ENCODE measurements around the gene CSGALNACT2. TPM values are rescaled to one million over a fixed set of nuclear protein-coding genes. Genes with fewer than 3 reads are reported as not detected.

CSGALNACT2 gene
- total RNA-seq, 1 experiment from 2014 or later = 8.9 TPM

GRCh38 chr10:43153901-43154300 is 15.7 kb downstream of the CSGALNACT2 start:
- H3K4me1 Mint-ChIP-seq = peaks cover 11 to 14% of the 10 kb centered on the region in 2 experiments
- H2BK5ac ChIP-seq (ENCODE audit: insufficient read length, low read length) = no peak overlapping the region
- H4K91ac ChIP-seq (ENCODE audit: insufficient read length, low read depth, low read length) = no peak overlapping the region
- DNase-seq = no peak
- no peak overlapping the region for H3K23ac ChIP-seq (ENCODE audit: insufficient read length, low read depth, low read length)
- no peak overlapping the region for H4K8ac ChIP-seq (replicated peaks; ENCODE audit: insufficient read length, low read depth, low read length)
- no peaks in the 10 kb centered on the region for H3K27me3 Mint-ChIP-seq (ENCODE audit: low read depth)
- WGBS (ENCODE audit: extremely low coverage, insufficient read length, low lambda C conversion rate) = no CpG with 5 or more reads among the region's 2 CpGs
- peaks cover 3% of the 10 kb centered on the region for H3K79me1 ChIP-seq (ENCODE audit: insufficient read depth, low read depth, low read length, poor library complexity, severe bottlenecking)
- no peak overlapping the region for H3K9ac ChIP-seq (ENCODE audit: extremely low read depth, insufficient read length, low read length)
- H2BK15ac ChIP-seq (ENCODE audit: low read depth, low read length) = no peak overlapping the region
- H3K36me3 Mint-ChIP-seq (ENCODE audit: insufficient read depth in 1 of 3, low read depth in 3 of 3) = peaks cover 0 to under 1% (median 0%) of the 10 kb centered on the region in 3 experiments; a peak in 2 of 7 replicates
- H3K4me3 Mint-ChIP-seq = no peak overlapping the region
- H3K9me3 ChIP-seq (ENCODE audit: control insufficient read depth, low read depth, low read length) = no peaks in the 10 kb centered on the region
- no peak overlapping the region for H3K18ac ChIP-seq (ENCODE audit: insufficient read length, low read depth, low read length)
- H4K5ac ChIP-seq (ENCODE audit: insufficient read length, low read depth, low read length) = no peak overlapping the region
- no peak overlapping the region for H3K14ac ChIP-seq (ENCODE audit: insufficient read depth, low read length)
- no peak overlapping the region for H3K4me2 ChIP-seq (ENCODE audit: insufficient read depth, insufficient read length, low read length)
- no peaks in the 10 kb centered on the region for H3K27me3 ChIP-seq (ENCODE audit: insufficient read depth, low read length)
- H3K27ac Mint-ChIP-seq = no peak overlapping the region
- no peak overlapping the region for H3K27ac ChIP-seq (ENCODE audit: insufficient read length, low read depth, low read length)
- H3K4me1 ChIP-seq (ENCODE audit: insufficient read depth, low read length) = no peaks in the 10 kb centered on the region
- no peaks in the 10 kb centered on the region for H3K79me2 ChIP-seq (ENCODE audit: insufficient read depth, low read length)
- H2AK5ac ChIP-seq (ENCODE audit: insufficient read length, low read length) = no peak overlapping the region
- H3T11ph ChIP-seq (ENCODE audit: low read length) = no peak overlapping the region
- H3K23me2 ChIP-seq (ENCODE audit: insufficient read length, low read depth, low read length, poor library complexity, severe bottlenecking) = no peaks in the 10 kb centered on the region
- H4K20me1 ChIP-seq (ENCODE audit: control insufficient read depth, insufficient read depth, insufficient read length) = no peaks in the 10 kb centered on the region
- TF ChIP-seq CTCF (conservative IDR thresholded peaks at IDR 0.05) = no peak
- no peak overlapping the region for H2AFZ ChIP-seq (ENCODE audit: low read length)
- no peak overlapping the region for H2BK12ac ChIP-seq (ENCODE audit: insufficient read length, low read depth, low read length)
- H3K9me3 Mint-ChIP-seq = peaks cover 0 to 1% of the 10 kb centered on the region in 2 experiments; a peak in 2 of 5 replicates
- no peak overlapping the region for H2BK20ac ChIP-seq (ENCODE audit: low read depth, low read length, poor library complexity, severe bottlenecking)
- no peak overlapping the region for H2BK120ac ChIP-seq (ENCODE audit: low read depth, low read length, poor library complexity, severe bottlenecking)
- no peak overlapping the region for H3K4ac ChIP-seq (ENCODE audit: low read depth, low read length)
- no peak overlapping the region for H3K56ac ChIP-seq (ENCODE audit: insufficient read length, low read depth, low read length)
